Chondrocyte (in vitro differentiated cells): Measurements from ENCODE around the gene CLCN1. TPM values are rescaled to one million over a fixed set of nuclear protein-coding genes. Genes with fewer than 3 reads are reported as not detected.

ENCODE experiments used
- DNase-seq: peaks from one replicate; pipeline ENCODE4 v3.0.0; 2021; ENCODE audit warnings: mixed read lengths, low spot score
- H3K27ac Mint-ChIP-seq: one replicate; pipeline ENCODE4 v1.8.0; 2021; ENCODE audit warnings: mild to moderate bottlenecking, moderate library complexity, mixed read lengths; ENCODE audit not compliant: unreplicated experiment
- H3K27me3 Mint-ChIP-seq: 2 replicates; pipeline ENCODE4 v1.8.0; 2021; ENCODE audit warnings: low read depth, mixed read lengths
- H3K36me3 Mint-ChIP-seq: 2 replicates; pipeline ENCODE4 v1.8.0; 2021; ENCODE audit warnings: low read depth, mixed read lengths
- H3K4me1 Mint-ChIP-seq: 2 replicates; pipeline ENCODE4 v1.8.0; 2021; ENCODE audit warnings: low read depth, mild to moderate bottlenecking, mixed read lengths
- H3K4me3 Mint-ChIP-seq: one replicate; pipeline ENCODE4 v1.8.0; 2021; ENCODE audit warnings: mild to moderate bottlenecking, moderate library complexity, mixed read lengths; ENCODE audit not compliant: unreplicated experiment
- H3K9me3 Mint-ChIP-seq: 2 replicates; pipeline ENCODE4 v1.8.0; 2021; ENCODE audit warnings: low read depth, mixed read lengths
- total RNA-seq: library from RNA; stranded (reverse); gene quantifications from 3 replicates; pipeline ENCODE4 v1.2.1, GENCODE V29; 2021
- TF ChIP-seq, protein P1 (sequence below): fragments of 200-600 bp; sonication (generic); IDR thresholded peaks from 2 replicates; pipeline ENCODE4 v1.5.0; 2021; ENCODE audit warnings: antibody characterized with exemption, mild to moderate bottlenecking, moderate library complexity

The CLCN1 gene
- total RNA-seq, 1 donor from 2014 or later = not detected

DNA sequence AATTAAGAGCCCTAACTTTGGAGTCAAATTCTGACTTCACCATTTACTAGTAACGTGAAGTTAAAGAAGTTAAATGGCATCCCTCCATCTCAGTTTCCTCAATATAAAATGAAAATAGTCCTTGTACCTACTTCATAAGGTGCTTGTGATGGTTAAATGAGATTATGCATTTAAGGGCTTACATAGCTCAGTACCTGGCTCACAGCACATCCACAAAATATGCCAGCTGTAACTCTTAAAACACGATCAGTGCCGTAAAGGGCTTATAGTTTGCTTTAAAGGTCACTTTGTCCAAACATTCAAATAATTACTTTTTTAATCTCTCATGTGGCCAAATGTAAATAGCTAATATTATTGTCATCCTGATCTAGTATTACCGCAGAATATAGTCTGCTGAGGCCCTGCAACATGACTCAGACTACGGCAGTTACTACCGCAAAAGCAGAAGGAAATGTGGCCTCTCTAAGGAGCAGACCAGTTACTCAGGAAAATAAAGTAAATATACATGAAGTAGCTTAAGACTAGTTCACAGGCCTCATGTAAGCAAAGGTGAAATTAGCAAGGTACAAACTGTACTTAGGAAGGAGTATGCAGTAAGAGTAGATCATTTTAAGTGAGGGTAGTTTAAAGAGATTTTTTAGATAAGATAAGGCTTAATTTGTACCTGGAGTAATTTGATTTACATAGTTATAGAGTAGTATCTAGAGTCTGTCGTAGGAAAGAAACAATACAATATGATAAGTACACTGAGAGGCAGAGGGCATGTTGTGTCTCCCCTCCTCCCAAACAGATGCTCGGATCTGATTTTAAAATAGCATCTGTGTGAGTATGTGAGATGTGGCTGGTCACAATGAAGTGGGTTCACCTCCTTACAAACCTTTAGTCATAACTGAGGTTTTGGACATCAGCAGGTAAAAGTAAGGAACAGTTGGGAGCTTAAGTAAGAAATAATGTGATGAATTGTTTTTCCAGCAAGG lies 14.7 kb upstream of the CLCN1 start:
- TF ChIP-seq, protein P1, sequence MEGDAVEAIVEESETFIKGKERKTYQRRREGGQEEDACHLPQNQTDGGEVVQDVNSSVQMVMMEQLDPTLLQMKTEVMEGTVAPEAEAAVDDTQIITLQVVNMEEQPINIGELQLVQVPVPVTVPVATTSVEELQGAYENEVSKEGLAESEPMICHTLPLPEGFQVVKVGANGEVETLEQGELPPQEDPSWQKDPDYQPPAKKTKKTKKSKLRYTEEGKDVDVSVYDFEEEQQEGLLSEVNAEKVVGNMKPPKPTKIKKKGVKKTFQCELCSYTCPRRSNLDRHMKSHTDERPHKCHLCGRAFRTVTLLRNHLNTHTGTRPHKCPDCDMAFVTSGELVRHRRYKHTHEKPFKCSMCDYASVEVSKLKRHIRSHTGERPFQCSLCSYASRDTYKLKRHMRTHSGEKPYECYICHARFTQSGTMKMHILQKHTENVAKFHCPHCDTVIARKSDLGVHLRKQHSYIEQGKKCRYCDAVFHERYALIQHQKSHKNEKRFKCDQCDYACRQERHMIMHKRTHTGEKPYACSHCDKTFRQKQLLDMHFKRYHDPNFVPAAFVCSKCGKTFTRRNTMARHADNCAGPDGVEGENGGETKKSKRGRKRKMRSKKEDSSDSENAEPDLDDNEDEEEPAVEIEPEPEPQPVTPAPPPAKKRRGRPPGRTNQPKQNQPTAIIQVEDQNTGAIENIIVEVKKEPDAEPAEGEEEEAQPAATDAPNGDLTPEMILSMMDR = no peak
- Mint-ChIP-seq H3K9me3 (no peaks in the 10 kb centered on the region), H3K4me1 (peaks cover 13% of the 10 kb centered on the region), H3K27me3 (no peaks in the 10 kb centered on the region), H3K27ac (no peak overlapping the region), H3K36me3 (peaks cover 53% of the 10 kb centered on the region), H3K4me3 (no peak overlapping the region)
- no peak for DNase-seq

DNA sequence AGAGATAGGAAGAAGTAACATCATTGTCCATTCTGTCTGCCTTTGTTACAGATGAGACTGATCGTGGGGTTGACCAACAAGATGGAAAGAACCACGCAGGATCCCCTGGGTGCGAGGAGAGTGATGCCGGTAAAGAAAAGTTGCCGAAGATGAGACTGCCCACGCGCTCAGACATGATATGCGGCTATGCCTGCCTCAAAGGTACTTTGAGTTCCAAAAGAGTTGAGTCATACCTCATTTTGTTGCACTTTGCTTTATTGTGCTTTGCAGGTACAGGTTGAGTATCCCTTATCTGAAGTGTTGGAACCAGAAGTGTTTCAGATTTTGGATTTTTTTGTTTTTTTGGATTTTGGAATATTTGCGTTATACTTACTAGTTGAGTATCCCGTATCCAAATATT lies 12.2 kb upstream of the CLCN1 start:
- Mint-ChIP-seq H3K4me1 (peaks cover 3% of the 10 kb centered on the region), H3K27me3 (no peaks in the 10 kb centered on the region), H3K27ac (no peak overlapping the region), H3K9me3 (no peaks in the 10 kb centered on the region), H3K4me3 (no peak overlapping the region), H3K36me3 (peaks cover 69% of the 10 kb centered on the region)
- TF ChIP-seq, protein P1 = no peak
- no peak for DNase-seq

DNA sequence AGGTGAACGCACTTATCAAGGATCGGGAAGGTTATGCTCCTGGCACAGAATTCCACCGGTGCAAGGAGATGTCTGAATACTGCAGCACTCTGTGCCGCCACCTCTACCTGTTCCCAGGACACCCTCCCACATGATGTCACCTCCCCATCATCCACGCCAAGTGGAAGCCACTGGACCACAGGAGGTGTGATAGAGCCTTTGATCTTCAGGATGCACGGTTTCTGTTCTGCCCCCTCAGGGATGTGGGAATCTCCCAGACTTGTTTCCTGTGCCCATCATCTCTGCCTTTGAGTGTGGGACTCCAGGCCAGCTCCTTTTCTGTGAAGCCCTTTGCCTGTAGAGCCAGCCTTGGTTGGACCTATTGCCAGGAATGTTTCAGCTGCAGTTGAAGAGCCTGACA lies 11.0 kb upstream of the CLCN1 start:
- Mint-ChIP-seq H3K36me3 (peaks cover 63% of the 10 kb centered on the region), H3K4me1 (no peaks in the 10 kb centered on the region), H3K27me3 (no peaks in the 10 kb centered on the region), H3K9me3 (no peaks in the 10 kb centered on the region), H3K27ac (no peak overlapping the region), H3K4me3 (no peak overlapping the region)
- no peak for DNase-seq
- TF ChIP-seq, protein P1 = no peak

DNA sequence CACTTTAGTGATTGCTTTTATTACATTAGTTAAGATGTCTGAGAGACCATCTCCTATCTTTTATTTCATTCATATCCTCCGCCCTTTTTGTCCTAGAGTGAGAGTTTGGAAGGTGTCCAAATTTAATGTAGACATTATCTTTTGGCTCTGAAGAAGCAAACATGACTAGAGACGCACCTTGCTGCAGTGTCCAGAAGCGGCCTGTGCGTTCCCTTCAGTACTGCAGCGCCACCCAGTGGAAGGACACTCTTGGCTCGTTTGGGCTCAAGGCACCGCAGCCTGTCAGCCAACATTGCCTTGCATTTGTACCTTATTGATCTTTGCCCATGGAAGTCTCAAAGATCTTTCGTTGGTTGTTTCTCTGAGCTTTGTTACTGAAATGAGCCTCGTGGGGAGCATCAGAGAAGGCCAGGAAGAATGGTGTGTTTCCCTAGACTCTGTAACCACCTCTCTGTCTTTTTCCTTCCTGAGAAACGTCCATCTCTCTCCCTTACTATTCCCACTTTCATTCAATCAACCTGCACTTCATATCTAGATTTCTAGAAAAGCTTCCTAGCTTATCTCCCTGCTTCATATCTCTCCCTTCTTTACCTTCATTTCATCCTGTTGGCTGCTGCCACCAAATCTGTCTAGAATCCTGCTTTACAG lies 10.4 kb upstream of the CLCN1 start:
- H3K36me3 Mint-ChIP-seq = peaks cover 58% of the 10 kb centered on the region
- no peak overlapping the region for H3K4me3 Mint-ChIP-seq
- H3K27me3 Mint-ChIP-seq = no peaks in the 10 kb centered on the region
- TF ChIP-seq, protein P1 = peak; percentile 80
- H3K9me3 Mint-ChIP-seq = no peaks in the 10 kb centered on the region
- H3K27ac Mint-ChIP-seq = no peak overlapping the region
- DNase-seq = no peak
- H3K4me1 Mint-ChIP-seq = no peaks in the 10 kb centered on the region

DNA sequence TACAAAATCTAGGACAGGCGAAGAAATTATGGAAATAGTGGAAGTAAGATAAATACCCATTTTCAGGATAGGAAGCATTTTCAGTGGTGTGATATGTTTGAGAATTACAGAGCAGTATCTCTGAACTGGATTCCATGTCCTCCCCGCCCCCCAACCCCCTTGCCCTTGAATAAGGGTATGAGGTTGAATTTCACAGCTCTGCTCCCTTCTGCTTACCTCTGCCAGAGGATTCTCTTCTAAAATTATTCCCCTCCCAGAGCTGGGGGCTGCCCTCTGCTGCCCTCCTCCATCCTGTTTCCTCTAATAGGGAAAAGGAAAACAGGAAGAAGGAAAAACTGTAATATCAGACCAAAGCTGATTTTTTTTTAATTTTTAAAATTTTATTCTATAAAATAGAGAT lies 7.3 kb upstream of the CLCN1 start:
- peaks cover 40% of the 10 kb centered on the region for H3K36me3 Mint-ChIP-seq
- TF ChIP-seq, protein P1 = no peak
- no peaks in the 10 kb centered on the region for H3K9me3 Mint-ChIP-seq
- no peaks in the 10 kb centered on the region for H3K27me3 Mint-ChIP-seq
- no peak for DNase-seq
- H3K4me3 Mint-ChIP-seq = no peak overlapping the region
- peak overlapping the region; percentile 23 for H3K27ac Mint-ChIP-seq
- H3K4me1 Mint-ChIP-seq = no peaks in the 10 kb centered on the region
